Neural progenitor cell (in vitro differentiated cells): Measurements from ENCODE around the gene TMEM51. TPM values are rescaled to one million over a fixed set of nuclear protein-coding genes. Genes with fewer than 3 reads are reported as not detected.

ENCODE experiments used
- DNase-seq: peaks from one replicate; pipeline ENCODE4 v3.0.0-alpha.2; 2016; ENCODE audit warnings: low spot score
- H2AFZ ChIP-seq: fragments of 200-600 bp; sonication (generic); replicated peaks from 2 replicates; pipeline ENCODE4 v1.6.1; 2016; ENCODE audit warnings: antibody characterized with exemption
- H3F3A ChIP-seq: fragments of 200-600 bp; sonication (generic); 2 replicates; pipeline ENCODE4 v1.6.1; 2016; ENCODE audit warnings: antibody characterized with exemption, low read depth
- H3K27ac ChIP-seq: fragments of 200-600 bp; sonication (generic); 2 replicates; pipeline ENCODE4 v1.5.1; 2016; ENCODE audit warnings: mild to moderate bottlenecking
- H3K27me3 ChIP-seq: fragments of 200-600 bp; sonication (generic); 2 replicates; pipeline ENCODE4 v1.6.1; 2016; ENCODE audit warnings: mild to moderate bottlenecking, moderate library complexity
- H3K36me3 ChIP-seq: fragments of 200-600 bp; sonication (generic); 2 replicates; pipeline ENCODE4 v1.5.1; 2016
- H3K4me1 ChIP-seq: fragments of 200-600 bp; sonication (generic); 2 replicates; pipeline ENCODE4 v1.6.1; 2016; ENCODE audit warnings: mixed run types
- H3K4me2 ChIP-seq: fragments of 200-600 bp; sonication (generic); 2 replicates; pipeline ENCODE4 v1.6.1; 2016
- H3K4me3 ChIP-seq: fragments of 200-600 bp; sonication (generic); 2 replicates; pipeline ENCODE4 v1.5.1; 2016
- H3K79me2 ChIP-seq: fragments of 200-600 bp; sonication (generic); 2 replicates; pipeline ENCODE4 v1.6.1; 2016; ENCODE audit warnings: low read depth
- H3K9ac ChIP-seq: fragments of 200-600 bp; sonication (generic); 2 replicates; pipeline ENCODE4 v1.6.1; 2016
- H3K9me3 ChIP-seq: fragments of 200-600 bp; sonication (generic); 2 replicates; pipeline ENCODE4 v1.5.1; 2016; ENCODE audit warnings: low read depth
- H4K20me1 ChIP-seq: fragments of 200-600 bp; sonication (generic); 2 replicates; pipeline ENCODE4 v1.6.1; 2016; ENCODE audit warnings: low read depth
- H3K27ac Mint-ChIP-seq: 3 replicates; pipeline ENCODE4 v1.8.0; 2021; ENCODE audit warnings: mixed read lengths
- H3K27me3 Mint-ChIP-seq: 2 replicates; pipeline ENCODE4 v1.8.0; 2022; ENCODE audit warnings: low read depth, mild to moderate bottlenecking, inconsistent platforms, moderate library complexity, mixed read lengths; ENCODE audit not compliant: insufficient read depth
- H3K36me3 Mint-ChIP-seq: 3 replicates; pipeline ENCODE4 v1.8.0; 2021; ENCODE audit warnings: mixed read lengths
- H3K4me1 Mint-ChIP-seq: 3 replicates; pipeline ENCODE4 v1.8.0; 2021; ENCODE audit warnings: mixed read lengths
- H3K4me3 Mint-ChIP-seq: 3 replicates; pipeline ENCODE4 v1.8.0; 2021; ENCODE audit warnings: mild to moderate bottlenecking, moderate library complexity, mixed read lengths
- H3K9me3 Mint-ChIP-seq: 3 replicates; pipeline ENCODE4 v1.8.0; 2020; ENCODE audit warnings: mixed read lengths
- EZH2 ChIP-seq: fragments of 200-600 bp; sonication (generic); IDR thresholded peaks from 2 replicates; pipeline ENCODE4 v1.6.1; 2017; ENCODE audit warnings: antibody characterized with exemption, mild to moderate bottlenecking, moderate library complexity
- EZH2phosphoT487 ChIP-seq: fragments of 200-600 bp; sonication (generic); IDR thresholded peaks from 2 replicates; pipeline ENCODE4 v1.6.1; 2017; ENCODE audit warnings: antibody characterized with exemption
- total RNA-seq: library from RNA; depleted of rRNA; stranded (reverse); fragments of >200 nt; gene quantifications from 2 replicates; pipeline ENCODE4 v1.2.3, GENCODE V29; 2015; ENCODE audit warnings: low replicate concordance
- TF ChIP-seq, protein P1 (sequence below): fragments of 200-600 bp; sonication (generic); IDR thresholded peaks from 2 replicates; pipeline ENCODE4 v1.5.1; 2017; ENCODE audit warnings: antibody characterized with exemption, mild to moderate bottlenecking

TMEM51 gene
- total RNA-seq, 1 donor from 2014 or later: 5.2 TPM

DNA sequence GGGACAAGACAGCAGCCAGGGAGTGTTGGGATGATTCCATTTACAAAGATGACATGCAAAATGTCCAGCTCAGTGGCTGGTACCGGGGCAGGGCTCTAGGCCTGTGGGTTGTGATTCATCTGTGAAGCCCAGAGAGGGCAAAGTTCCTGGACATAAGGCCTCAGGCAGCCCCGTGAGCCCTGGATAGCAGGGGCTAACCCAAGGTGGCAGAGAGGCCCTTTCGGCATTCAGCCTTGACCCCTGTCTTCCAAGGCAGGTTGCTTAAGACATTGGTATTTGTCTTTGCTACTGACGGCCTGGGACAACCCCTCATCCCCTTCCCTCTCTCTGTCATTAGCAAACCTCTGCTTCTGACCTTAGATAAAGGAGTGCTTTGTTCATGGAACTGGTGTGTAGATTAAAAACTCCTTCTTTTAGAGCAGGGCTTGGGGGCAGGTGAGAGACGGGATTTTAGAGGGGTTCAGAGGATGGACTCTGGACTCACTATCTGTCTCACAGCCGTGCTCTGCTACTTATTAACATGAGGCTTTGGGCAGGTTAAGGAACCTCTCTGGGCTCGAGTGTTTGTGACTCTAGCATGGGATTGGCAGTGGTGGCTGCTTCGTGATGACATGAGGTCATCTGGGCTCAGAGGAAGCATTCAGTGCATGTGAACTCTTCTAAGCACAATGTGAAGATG, 36.3 kb downstream of the TMEM51 start:
- peaks cover 57% of the 10 kb centered on the region for H3K4me1 Mint-ChIP-seq
- H3K27me3 Mint-ChIP-seq: peaks cover 6% of the 10 kb centered on the region
- H2AFZ ChIP-seq: no peak overlapping the region
- peaks cover 3% of the 10 kb centered on the region for H3K36me3 Mint-ChIP-seq
- no peaks in the 10 kb centered on the region for H3K79me2 ChIP-seq
- no peaks in the 10 kb centered on the region for H4K20me1 ChIP-seq
- no peak overlapping the region for H3K9ac ChIP-seq
- H3K27ac Mint-ChIP-seq: peak overlapping the region; percentile 72
- H3K4me3 Mint-ChIP-seq: no peak overlapping the region
- H3K27me3 ChIP-seq: no peaks in the 10 kb centered on the region
- H3K4me3 ChIP-seq: no peak overlapping the region
- H3F3A ChIP-seq: peaks cover 7% of the 10 kb centered on the region
- no peak overlapping the region for H3K27ac ChIP-seq
- no peaks in the 10 kb centered on the region for H3K36me3 ChIP-seq
- H3K4me2 ChIP-seq: no peak overlapping the region
- no peaks in the 10 kb centered on the region for H3K9me3 ChIP-seq
- DNase-seq: no peak
- TF ChIP-seq EZH2: no peak
- TF ChIP-seq, protein P1, sequence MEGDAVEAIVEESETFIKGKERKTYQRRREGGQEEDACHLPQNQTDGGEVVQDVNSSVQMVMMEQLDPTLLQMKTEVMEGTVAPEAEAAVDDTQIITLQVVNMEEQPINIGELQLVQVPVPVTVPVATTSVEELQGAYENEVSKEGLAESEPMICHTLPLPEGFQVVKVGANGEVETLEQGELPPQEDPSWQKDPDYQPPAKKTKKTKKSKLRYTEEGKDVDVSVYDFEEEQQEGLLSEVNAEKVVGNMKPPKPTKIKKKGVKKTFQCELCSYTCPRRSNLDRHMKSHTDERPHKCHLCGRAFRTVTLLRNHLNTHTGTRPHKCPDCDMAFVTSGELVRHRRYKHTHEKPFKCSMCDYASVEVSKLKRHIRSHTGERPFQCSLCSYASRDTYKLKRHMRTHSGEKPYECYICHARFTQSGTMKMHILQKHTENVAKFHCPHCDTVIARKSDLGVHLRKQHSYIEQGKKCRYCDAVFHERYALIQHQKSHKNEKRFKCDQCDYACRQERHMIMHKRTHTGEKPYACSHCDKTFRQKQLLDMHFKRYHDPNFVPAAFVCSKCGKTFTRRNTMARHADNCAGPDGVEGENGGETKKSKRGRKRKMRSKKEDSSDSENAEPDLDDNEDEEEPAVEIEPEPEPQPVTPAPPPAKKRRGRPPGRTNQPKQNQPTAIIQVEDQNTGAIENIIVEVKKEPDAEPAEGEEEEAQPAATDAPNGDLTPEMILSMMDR: no peak
- peaks cover 20% of the 10 kb centered on the region for H3K4me1 ChIP-seq
- no peaks in the 10 kb centered on the region for H3K9me3 Mint-ChIP-seq

DNA sequence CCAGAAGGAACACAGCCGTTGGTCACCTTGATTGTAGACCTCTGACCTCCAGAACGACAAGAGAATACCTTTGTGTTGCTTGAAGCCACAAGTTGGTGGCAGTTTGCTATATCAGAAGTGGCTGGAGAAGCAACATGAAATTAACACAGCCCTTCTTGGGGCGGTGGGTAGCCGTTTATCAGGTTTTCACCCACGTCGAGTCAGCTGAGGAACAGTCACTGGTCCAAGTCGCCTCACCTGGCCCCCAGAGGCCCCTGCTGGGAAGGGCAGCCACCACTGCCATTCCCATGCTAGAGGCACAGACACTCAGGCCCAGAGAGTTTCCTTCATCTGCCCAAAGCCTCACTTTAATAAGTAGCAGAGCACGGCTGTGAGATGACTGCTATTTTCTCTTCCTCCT, 37.7 kb downstream of the TMEM51 start:
- Histone ChIP-seq H3K79me2 (no peaks in the 10 kb centered on the region), H3K9me3 (no peaks in the 10 kb centered on the region), H3K27ac (no peak overlapping the region), H3K4me1 (peaks cover 20% of the 10 kb centered on the region), H3K4me3 (no peak overlapping the region), H4K20me1 (no peaks in the 10 kb centered on the region), H3K4me2 (no peak overlapping the region), H3K36me3 (no peaks in the 10 kb centered on the region), H2AFZ (no peak overlapping the region), H3K27me3 (no peaks in the 10 kb centered on the region), H3F3A (peaks cover 1% of the 10 kb centered on the region), H3K9ac (no peak overlapping the region)
- H3K27me3 Mint-ChIP-seq: peaks cover 5% of the 10 kb centered on the region
- H3K27ac Mint-ChIP-seq: no peak overlapping the region
- H3K4me1 Mint-ChIP-seq: peaks cover 57% of the 10 kb centered on the region
- peaks cover 3% of the 10 kb centered on the region for H3K36me3 Mint-ChIP-seq
- H3K4me3 Mint-ChIP-seq: no peak overlapping the region
- H3K9me3 Mint-ChIP-seq: no peaks in the 10 kb centered on the region
- DNase-seq: no peak
- TF ChIP-seq EZH2phosphoT487 (no peak), EZH2 (no peak)
- TF ChIP-seq, protein P1: no peak

DNA sequence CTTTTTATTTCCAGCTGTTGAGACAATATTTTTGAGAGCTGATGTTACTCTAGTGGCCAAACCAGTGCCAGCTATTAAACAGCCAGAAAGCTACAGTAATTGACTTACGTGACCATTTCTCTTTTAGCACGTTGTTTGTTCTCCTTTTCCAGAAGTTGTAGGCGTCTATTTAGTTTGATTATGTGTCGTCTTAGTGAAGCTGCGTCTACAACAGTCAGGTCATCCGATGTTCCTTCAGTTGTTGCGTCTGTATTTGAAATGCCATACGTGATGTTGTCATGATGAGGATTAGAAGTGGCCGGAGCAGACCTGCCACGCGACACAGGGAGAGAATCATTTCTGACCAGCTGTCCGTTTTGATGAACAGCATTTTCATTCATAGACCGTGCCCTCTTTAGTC, 38.2 kb downstream of the TMEM51 start:
- Mint-ChIP-seq H3K4me3 (no peak overlapping the region), H3K36me3 (peaks cover 3% of the 10 kb centered on the region), H3K4me1 (peaks cover 57% of the 10 kb centered on the region), H3K9me3 (no peaks in the 10 kb centered on the region), H3K27me3 (peaks cover 3% of the 10 kb centered on the region), H3K27ac (no peak overlapping the region)
- no peaks in the 10 kb centered on the region for H3K9me3 ChIP-seq
- H4K20me1 ChIP-seq: no peaks in the 10 kb centered on the region
- H2AFZ ChIP-seq: no peak overlapping the region
- no peaks in the 10 kb centered on the region for H3K79me2 ChIP-seq
- H3K9ac ChIP-seq: no peak overlapping the region
- no peak for DNase-seq
- peaks cover 6% of the 10 kb centered on the region for H3F3A ChIP-seq
- TF ChIP-seq EZH2phosphoT487 (no peak), EZH2 (no peak)
- TF ChIP-seq, protein P1: no peak
- no peaks in the 10 kb centered on the region for H3K27me3 ChIP-seq
- peaks cover 23% of the 10 kb centered on the region for H3K4me1 ChIP-seq
- H3K36me3 ChIP-seq: no peaks in the 10 kb centered on the region
- H3K4me2 ChIP-seq: no peak overlapping the region
- no peak overlapping the region for H3K27ac ChIP-seq
- H3K4me3 ChIP-seq: no peak overlapping the region
